Endothelial cell of hepatic sinusoid (primary cell): ENCODE data around the gene FBXW7.

Experiments
- in situ Hi-C: cut with HindIII; loops from 2 replicates; pipeline ENCODE4 v1.10.0; 2017; ENCODE audit warnings: low sequenced_read_pairs

FBXW7 gene

DNA sequence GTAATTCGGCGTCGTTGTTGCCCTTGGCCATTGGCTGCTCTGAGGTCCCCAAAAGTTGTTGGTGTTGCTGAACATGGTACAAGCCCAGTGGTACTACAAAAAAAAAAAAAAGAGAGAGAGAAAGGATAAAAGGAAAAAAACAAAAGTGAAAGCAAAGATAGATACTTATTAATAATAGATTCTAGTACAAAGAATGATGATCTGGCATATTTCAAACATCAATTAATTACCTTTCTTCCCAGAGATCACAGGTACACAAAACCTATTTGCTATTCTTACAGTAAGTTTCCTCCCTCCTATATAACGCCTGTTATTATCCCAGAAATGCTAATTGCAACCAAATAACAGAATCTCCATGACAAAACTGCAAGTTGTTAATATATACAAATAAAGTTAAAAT, 188.9 kb downstream of the FBXW7 start:
- in situ Hi-C loops = no loop called here

DNA sequence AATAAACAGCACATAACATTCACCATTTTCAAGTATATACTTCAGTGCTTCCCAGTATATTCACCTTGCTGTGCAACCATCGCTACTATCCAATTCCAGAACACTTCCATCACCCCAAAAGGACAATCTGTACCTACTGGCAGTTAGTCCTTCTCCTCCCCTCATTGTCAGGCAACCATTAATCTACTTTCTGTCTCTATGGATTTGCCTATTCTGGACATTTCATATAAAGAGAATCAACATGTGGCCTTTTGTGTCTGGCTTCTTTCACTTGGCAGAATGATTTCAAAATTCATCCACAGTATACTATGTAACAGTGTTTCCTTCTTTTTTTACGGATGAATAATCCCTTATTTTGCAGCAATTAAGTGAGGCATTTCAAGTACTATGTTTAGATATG, 189.4 kb downstream of the FBXW7 start:
- in situ Hi-C loops = no loop called here

DNA sequence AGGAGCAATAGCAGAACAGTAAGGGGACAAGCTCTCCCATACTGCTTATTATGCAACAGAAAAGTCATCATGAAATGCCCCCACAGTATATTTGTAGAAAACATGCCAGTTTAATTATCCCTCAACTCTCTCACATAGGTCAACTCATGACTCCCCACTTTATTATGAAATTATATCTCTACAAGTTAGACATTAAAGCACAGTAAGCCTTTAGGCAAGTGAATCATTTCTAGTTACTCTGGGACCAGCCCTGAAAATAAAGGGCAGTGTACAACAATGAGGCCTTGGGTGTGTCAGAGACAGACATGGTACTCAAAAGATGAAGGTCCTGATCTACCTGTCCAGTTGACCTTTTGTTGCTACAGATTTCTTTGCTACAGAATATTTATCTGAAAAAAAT, 191.9 kb downstream of the FBXW7 start:
- in situ Hi-C loops = no loop called here

DNA sequence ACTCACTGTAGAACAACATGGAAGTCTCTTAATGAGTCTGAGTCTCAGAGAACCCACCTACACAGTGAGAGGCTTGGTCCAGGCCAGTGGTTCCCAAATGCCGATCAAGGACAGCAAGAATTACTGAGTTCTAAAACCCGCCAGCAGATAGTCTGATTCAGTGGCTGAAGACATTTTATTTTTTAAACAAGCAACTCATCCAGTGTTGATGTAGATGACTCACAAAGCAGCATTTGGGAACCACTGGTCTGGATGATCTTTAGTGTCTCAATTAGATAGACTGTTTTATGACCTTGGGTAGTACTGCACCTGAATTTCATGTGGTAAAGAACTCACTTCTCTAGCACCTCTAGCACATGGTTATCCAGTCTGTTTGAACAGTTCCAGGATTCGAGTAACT, 193.6 kb downstream of the FBXW7 start:
- in situ Hi-C loops = no loop called here

DNA sequence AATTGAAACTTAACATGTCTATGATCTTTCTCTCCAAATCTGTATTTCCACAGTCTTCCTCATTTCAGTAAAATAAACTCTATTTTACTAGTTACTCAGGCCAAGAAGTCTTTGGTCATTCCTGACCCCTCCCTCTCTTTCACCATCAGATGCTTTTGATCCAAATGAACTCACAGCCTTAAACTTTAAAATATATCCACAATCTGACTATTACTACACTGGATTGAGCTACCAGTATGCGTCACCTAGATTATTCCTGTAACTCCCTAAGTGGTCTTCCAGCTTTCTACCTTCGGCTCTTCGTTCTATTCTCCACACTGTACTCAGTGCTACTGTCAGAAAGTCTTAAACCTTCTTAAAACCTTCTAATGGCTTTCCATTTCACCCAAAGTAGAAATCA, 195.1 kb downstream of the FBXW7 start:
- in situ Hi-C loops = no loop called here

DNA sequence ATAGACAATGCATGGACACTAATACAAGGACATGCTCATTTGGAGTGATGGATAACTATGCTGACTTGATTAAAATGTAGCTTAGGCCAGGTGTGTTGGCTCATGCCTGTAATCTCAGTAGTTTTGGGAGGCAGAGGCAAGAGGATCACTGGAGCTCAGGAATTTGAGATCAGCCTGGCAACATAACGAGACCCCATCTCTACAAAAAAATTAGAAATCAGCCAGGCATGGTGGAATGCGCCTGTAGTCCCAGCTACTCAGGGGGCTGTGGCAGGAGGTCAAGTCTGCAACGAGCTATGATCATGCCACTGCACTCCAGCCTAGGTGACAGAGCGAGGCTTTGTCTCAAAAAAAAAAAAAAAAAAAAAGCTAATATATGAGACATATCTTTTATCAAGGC, 196.3 kb downstream of the FBXW7 start:
- in situ Hi-C loops = no loop called here

DNA sequence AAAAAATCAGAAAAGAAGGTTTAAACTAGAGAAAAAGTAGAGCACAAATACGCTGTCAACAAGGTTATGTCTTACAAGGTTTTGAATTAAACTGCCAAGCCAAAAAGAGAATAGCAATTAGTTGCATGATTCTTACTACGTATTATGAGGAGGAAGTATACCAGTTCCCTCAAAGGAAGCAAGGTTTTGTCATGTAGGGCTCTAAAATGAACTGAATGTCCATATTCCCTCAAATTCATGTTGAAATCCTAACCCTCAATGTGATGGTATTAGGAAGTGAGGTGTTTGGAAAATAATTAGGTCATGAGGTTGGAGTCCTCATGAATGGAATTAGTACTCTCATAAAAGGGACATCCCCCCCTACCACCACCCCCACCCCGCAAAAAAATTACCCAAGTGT, 201.0 kb downstream of the FBXW7 start:
- in situ Hi-C loops = no loop called here

DNA sequence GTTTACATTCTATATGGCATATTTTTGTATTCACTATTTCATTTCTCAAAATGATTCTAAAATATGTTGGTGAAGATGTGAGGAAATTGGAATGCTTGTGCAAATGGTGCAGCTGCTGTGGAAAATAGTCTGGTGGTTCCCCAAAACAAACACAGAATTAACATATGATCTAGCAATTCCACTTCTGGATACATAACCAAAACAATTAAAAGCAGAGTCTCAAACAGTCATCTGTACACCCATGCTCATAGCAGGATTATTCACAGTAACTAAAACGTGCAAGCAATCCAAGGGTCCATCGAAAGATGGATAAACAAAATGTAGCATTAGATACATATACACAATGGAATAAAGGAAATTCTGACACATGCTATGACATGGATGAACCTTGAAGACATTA, 204.8 kb downstream of the FBXW7 start:
- in situ Hi-C loops = no loop called here

DNA sequence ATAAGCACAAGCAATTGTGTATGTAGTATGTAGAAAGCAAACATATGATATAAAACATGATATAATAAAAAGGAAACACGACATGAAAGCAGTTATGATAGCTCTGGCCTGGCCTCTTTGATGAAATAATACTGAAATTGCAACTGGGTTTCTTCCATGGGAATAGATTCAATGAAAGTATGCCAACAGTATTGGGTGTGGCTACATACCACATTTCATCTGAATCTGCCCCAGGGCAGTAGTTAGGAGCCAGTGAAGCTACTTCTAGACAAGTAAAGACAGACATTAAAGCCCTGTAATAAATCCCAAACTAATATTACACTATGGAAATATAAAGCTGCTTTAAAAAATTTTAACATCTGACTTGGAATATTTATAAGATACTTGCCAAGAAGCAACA, 207.3 kb downstream of the FBXW7 start:
- in situ Hi-C loops = no loop called here

DNA sequence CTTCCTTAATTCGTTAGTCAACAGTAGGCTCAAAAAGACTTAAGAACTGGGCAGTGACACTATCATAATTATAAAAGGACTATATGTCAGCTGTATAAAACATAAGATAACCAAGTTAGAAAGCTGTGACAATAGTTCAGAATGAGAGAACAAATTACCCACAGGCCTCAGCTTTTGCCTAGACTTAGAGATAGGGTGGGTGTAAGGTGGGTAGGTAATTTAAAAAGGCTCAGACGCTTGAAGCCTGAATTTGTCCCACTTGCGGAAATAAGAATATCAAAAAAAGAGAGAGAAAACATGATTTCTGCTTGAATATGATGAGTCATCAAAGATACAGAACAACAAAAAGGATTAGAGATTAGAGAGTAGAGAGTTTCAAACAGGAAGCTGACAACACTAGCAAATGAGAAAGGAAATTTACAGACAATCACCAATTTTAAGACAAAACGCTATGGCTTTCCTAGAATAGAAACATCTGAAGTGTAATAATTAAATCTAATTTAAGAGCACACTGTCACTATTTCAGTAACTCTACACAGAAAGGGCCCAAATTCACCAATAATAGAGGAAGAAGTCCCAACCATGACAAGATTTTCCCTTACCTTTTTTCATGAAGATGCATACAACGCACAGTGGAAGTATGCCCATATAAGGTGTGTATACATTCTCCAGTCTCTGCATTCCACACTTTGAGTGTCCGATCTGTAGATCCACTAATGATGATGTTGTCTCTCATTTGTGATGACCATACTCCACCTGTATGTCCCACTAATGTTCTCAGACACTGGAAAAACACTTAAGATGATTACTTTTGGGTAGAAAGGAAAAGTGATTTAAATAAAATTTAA, 208.1 kb downstream of the FBXW7 start:
- in situ Hi-C loops = no loop called here

DNA sequence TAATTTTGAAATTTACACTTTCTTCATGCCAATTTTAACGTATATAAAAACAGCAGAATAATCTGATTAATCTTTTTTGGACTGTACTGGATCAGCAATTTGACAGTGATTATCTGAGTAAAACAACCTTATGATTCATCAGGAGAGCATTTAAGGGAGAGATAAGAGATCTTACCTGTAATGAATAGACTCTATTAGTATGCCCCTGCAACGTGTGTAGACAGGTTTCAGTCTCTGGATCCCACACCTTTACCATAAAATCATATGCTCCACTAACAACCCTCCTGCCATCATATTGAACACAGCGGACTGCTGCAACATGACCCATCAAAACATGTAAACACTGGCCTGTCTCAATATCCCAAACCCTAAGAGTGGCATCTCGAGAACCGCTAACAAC, 210.1 kb downstream of the FBXW7 start:
- in situ Hi-C loops = no loop called here

DNA sequence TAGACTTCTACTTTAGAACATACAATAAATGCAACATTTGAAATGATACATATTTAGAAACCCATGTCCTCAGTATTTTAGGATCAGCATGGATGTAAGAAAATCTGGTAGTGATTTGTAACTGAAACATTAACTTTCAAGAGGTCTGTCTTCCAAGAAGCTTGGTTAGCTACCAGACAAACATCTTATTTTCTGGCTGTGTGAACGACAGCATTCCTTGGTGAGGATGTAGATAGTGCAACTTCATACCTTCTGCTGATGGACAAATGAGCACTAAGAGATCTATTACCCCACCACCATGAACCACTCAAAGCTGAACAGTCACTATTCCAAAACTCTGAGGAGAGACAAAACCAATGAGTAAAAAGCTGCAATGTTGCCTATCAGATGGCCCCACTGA, 212.7 kb downstream of the FBXW7 start:
- in situ Hi-C loops = no loop called here

DNA sequence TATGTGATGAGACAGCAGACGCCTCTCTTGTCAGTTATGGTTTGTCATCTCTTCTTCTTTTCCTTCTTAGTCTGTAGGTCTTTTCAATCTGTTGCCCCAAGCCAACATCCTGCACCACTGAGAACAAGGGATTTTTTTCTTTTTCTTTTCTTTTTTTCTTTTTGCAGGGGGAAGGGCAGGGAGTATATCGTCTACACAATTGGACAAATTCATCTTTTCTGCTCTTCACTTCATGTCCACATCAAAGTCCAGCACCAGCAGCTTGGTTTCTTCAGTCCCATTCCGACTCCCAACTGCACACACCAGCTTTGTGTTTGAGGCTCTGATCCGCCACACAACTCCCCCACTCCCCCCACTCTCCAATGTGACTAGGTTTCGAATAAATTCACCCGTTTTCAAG, 213.2 kb downstream of the FBXW7 start:
- in situ Hi-C loops = no loop called here

DNA sequence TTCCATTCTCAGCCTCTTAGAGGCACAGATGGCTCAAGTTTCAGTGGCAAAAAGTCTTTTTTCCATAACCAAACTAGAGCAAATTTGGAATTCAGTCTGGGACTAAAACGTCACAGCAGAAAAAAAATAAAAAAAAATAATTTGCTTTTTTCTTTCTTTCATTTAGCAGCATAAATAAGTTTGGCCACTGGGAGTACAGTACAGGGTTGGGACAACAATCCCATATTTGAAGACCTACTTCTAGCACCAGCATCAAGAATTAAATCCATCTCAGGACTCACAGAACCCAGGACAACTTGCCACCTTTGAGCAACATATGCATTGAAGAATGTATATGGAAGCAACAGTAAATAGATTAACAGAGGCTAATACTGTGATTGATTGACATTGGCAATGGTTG, 214.0 kb downstream of the FBXW7 start:
- in situ Hi-C loops = no loop called here

DNA sequence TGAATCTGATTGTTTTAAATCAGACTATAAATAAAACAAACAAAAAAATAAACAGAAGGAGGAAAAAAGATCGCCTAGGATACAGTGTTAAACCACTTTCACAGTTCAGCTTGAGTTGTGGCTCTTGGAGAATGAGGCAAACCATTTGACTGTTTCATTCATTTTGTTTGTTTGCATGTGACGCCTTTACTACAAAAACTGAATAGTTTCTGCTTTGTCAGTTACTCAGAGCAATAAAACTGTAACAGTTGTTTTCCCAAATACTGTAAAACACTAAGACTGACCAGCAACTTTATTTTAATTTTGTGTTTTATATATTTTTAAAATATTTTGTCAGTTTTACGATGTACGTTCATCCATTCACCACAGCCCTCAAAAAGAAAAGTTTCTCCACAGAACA, 214.5 kb downstream of the FBXW7 start:
- in situ Hi-C loops = no loop called here

DNA sequence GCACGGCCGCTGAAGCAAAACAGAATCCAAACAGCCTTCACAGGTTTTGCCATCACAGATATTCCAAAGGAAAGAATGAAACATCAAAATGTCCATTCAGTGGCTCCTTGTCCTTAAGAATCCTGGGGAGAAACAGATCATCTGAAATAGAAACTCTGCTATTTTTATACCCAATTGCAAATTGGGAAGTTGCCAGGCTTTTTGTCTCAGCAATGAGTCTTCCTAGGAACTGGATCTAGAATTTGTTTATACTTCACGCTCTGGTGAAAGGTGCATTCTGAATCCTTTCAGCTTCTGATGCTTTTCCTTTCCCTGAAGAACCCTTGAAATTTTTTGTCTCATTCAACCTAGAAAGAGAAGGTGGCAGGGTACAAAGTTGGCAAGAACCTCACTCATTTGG, 218.9 kb downstream of the FBXW7 start:
- in situ Hi-C loops = no loop called here

DNA sequence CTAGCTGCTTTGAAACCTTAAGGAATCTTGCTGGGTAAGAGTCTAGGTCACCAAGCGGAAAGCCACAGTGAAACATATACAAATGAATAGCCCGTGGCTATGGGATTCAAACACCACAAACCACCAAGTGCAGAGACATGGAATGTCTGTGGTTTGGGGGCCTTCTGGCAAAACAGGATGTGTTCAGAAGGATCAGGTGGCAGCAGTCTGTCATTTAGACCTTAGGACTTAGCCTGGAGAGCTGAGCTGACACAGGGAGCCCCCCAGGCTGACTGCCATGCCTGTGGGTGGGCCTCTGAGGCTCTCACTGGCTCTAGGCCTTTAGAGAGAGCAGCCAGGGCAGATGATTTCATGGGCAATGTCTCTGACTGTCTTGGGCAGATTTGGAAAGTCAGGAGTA, 225.6 kb downstream of the FBXW7 start:
- in situ Hi-C loops = no loop called here

DNA sequence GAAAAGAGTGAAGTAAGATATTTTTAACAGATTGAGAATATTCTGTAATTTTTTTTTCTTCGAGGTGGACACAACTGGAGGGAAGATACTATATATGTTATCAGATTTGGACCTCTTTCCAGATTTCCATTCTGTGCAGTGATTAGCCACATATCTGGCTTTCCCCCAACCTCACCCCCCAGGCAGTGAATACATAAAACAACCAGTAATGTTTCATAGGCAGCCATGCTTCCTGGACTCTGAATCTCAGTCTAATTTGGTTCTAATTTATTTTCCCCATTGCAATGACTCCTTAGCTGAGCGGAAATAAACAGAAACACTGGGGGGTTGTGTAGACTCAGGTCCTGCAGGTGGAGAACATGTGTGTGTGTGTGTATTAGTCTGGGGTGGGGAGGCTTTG, 226.5 kb downstream of the FBXW7 start:
- in situ Hi-C loops = no loop called here

DNA sequence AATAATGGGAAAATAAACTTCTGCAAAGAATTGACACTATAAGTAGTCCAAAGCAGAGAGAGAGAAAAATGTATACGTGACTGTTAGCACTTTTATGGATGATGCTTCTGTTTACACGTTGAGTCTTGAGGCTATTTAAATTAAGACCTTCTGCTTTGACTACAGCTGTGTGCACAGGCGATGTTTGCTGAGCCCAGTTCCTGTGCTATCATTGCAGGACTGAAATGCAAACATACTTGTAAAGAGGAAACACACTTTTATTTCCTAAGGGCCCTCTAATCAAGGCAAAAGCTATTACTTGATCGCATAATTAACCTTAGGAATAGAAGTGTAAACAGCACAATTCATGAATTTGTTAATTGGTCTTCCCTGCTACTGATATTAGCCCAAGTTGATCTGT, 226.9 kb downstream of the FBXW7 start:
- in situ Hi-C loops = no loop called here

DNA sequence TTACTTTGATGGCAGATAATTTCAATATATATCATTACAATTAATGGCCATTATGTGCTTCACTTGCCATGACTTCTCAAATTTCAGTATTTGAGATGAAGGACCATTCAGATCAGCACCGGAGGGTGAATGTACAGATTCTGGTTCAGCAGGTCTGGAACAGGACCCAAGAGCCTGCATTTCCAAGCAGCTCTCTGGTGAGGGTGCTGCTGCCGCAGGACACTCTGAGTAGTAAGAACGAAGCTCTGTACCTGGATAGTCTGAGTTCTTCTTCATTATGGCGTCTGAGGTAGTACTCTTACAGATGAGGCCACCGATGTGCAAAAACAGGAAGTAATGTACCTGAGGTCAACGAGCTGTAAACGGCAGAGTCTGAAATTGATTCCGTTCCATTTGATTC, 228.2 kb downstream of the FBXW7 start:
- in situ Hi-C loops = no loop called here

DNA sequence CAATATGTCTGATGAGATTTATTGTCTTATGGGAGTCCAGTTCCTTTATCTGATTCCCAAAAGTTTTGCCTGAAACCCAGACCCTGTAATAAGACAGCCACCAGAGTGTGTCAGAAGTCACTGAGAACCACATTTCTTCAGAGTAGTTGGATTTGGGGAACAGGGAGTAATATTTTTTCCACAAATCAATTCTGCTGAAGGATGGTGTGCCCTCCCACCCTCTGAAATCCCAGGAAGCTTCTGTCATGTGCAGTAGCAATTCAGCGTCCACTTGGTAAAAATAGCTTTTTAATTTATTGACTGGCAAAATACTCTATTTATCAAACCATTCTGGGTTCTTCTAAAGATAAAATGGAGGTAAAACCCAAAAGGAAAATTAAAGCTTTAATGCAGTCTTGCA, 229.4 kb downstream of the FBXW7 start:
- in situ Hi-C loops = no loop called here

DNA sequence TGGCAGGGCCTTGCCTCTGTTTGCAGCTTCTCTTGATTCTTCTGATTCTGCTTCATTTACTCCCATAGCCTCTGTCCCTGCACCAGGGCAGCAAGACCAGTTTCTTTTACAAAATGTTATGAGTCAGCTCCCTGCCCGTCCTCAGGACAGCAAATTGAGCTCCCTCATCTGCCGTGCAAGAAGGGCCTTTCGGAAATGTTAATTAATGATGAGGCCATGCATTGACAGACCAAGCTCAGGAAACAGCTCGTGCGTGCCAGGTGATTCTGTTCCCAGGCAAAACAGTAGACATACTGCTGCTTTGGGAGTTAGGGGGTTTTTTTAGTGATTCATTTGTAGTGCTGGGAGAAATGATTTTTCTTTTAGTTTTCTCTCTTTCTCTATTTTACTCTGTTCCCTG, 231.7 kb downstream of the FBXW7 start:
- in situ Hi-C loops = no loop called here

DNA sequence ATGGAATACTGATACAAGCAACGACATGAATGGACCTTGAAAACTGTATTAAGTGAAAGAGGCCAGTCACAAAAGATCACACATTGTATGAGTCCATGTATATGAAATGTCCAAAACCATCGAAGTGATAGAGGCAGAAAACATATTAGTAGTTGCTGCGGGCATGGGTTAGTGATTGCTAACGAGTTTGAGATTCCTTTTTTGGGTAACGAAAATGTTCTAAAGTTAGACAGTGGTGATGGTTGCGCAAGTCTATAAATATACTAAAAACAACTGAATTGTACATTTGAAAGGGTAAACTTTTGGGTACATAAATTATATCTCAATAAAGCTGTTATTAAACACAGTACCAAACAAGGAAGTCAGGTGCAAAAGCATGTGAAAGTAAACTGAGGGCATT, 234.5 kb downstream of the FBXW7 start:
- in situ Hi-C loops = no loop called here
